NCI-H2107 (cell line): ENCODE data around the gene CAPN15.

ENCODE experiments used
- DNase-seq: peaks from one replicate; lab custom pipeline; 2025; lab: John Stamatoyannopoulos, UW

CAPN15 gene

GRCh38 chr16:525520-526180 lies 1.9 kb upstream of the CAPN15 start:
- no peak for DNase-seq

GRCh38 chr16:526181-527014 lies 1.1 kb upstream of the CAPN15 start:
- no peak for DNase-seq

- DNase-seq: no peak
Observed at GRCh38 chr16:528111-529011, 849 bp downstream of the CAPN15 start.

- DNase-seq: no peak
Observed at GRCh38 chr16:529012-529575, 1.6 kb downstream of the CAPN15 start.

GRCh38 chr16:530111-530817 lies 2.8 kb downstream of the CAPN15 start:
- DNase-seq: no peak

- no peak for DNase-seq
Observed at GRCh38 chr16:531494-532125, 4.1 kb downstream of the CAPN15 start.

GRCh38 chr16:533391-534123 lies 6.0 kb downstream of the CAPN15 start:
- DNase-seq: no peak

- no peak for DNase-seq
Observed at GRCh38 chr16:534135-534534, 6.6 kb downstream of the CAPN15 start.

GRCh38 chr16:534856-535445 lies 7.4 kb downstream of the CAPN15 start:
- no peak for DNase-seq

GRCh38 chr16:535446-536405 lies 8.2 kb downstream of the CAPN15 start:
- DNase-seq: peak; percentile 31

GRCh38 chr16:536746-537145 lies 9.2 kb downstream of the CAPN15 start:
- no peak for DNase-seq

GRCh38 chr16:537415-538335 lies 10.2 kb downstream of the CAPN15 start:
- DNase-seq: no peak

- no peak for DNase-seq
Observed at GRCh38 chr16:539901-540530, 12.5 kb downstream of the CAPN15 start.

GRCh38 chr16:540645-541340 lies 13.3 kb downstream of the CAPN15 start:
- no peak for DNase-seq

GRCh38 chr16:543301-544164 lies 16.0 kb downstream of the CAPN15 start:
- no peak for DNase-seq

GRCh38 chr16:544517-544916 lies 17.0 kb downstream of the CAPN15 start:
- no peak for DNase-seq
